ENCODE data around the gene LRRC36.

GRCh38 chr16:67302970-67303369 lies 23.6 kb upstream of the LRRC36 start:
- TF ChIP-seq EZH2 (IDR thresholded peaks at IDR 0.05), result no peak
- TF ChIP-seq CTCF (IDR thresholded peaks at IDR 0.05 in 2 of 3, conservative IDR thresholded peaks at IDR 0.05 in 1 of 3; ENCODE audit: borderline replicate concordance in 1 of 3, insufficient read depth in 1 of 3, low read depth in 2 of 3, low read length in 2 of 3), result no peak
- TF ChIP-seq ZNF274 (IDR thresholded peaks at IDR 0.05; ENCODE audit: low read depth, low read length), result no peak
- no peak for TF ChIP-seq REST (IDR thresholded peaks at IDR 0.05; ENCODE audit: low read depth)
